ENCODE data around the gene CACNB3. TPM values are rescaled to one million over a fixed set of nuclear protein-coding genes. Genes with fewer than 3 reads are reported as not detected.
A peak's percentile ranks its signal among the peaks of the same experiment; 100 is the strongest.

The CACNB3 gene
- total RNA-seq, 1 donor from 2014 or later, result 40.5 TPM

- Histone ChIP-seq H3K9ac (ENCODE audit: low read length) (no peak overlapping the region), H3K79me2 (ENCODE audit: insufficient read depth, low read length) (peaks cover 17% of the 10 kb centered on the region), H3K27me3 (ENCODE audit: insufficient read depth, low read length) (no peaks in the 10 kb centered on the region), H3K4me2 (ENCODE audit: low read length) (peak overlapping the region; percentile 81), H3K4me1 (ENCODE audit: insufficient read depth, low read length) (peaks cover 38% of the 10 kb centered on the region), H4K20me1 (ENCODE audit: insufficient read depth, low read length) (peaks cover 9% of the 10 kb centered on the region), H3K27ac (ENCODE audit: low read depth, low read length) (no peak overlapping the region), H3K4me3 (ENCODE audit: insufficient read depth, low read depth, low read length) (no peak overlapping the region), H3K9me3 (ENCODE audit: insufficient read depth, low read depth, low read length) (no peaks in the 10 kb centered on the region), H2AFZ (ENCODE audit: low read depth, low read length) (no peak overlapping the region), H3K36me3 (ENCODE audit: insufficient read depth, low read length) (no peaks in the 10 kb centered on the region)
- DNase-seq (ENCODE audit: low read depth) (no peak), FAIRE-seq (no peak)
- TF ChIP-seq EZH2 (IDR thresholded peaks at IDR 0.05; ENCODE audit: insufficient read depth, low read length) (no peak), CTCF (IDR thresholded peaks at IDR 0.05; ENCODE audit: insufficient read depth, low read depth, low read length) (no peak)
- Mint-ChIP-seq H3K4me1 (ENCODE audit: low read depth, unreplicated experiment) (peaks cover 25% of the 10 kb centered on the region), H3K4me3 (ENCODE audit: unreplicated experiment) (peak overlapping the region; percentile 73), H3K36me3 (ENCODE audit: low read depth, unreplicated experiment) (no peaks in the 10 kb centered on the region), H3K27me3 (ENCODE audit: low read depth, unreplicated experiment) (peaks cover 5% of the 10 kb centered on the region), H3K9me3 (ENCODE audit: unreplicated experiment) (no peaks in the 10 kb centered on the region), H3K27ac (ENCODE audit: unreplicated experiment) (peak overlapping the region; percentile 34)
Measured at GRCh38 chr12:48812389-48812788, 5.9 kb upstream of the CACNB3 start.

- DNase-seq (ENCODE audit: low read depth) (peak; percentile 53), FAIRE-seq (no peak)
- H3K9me3 Mint-ChIP-seq (ENCODE audit: unreplicated experiment), result no peaks in the 10 kb centered on the region
- no peak for TF ChIP-seq CTCF (IDR thresholded peaks at IDR 0.05; ENCODE audit: insufficient read depth, low read depth, low read length)
- no peak for TF ChIP-seq EZH2 (IDR thresholded peaks at IDR 0.05; ENCODE audit: insufficient read depth, low read length)
- no peaks in the 10 kb centered on the region for H3K27me3 ChIP-seq (ENCODE audit: insufficient read depth, low read length)
- H3K79me2 ChIP-seq (ENCODE audit: insufficient read depth, low read length), result peaks cover 21% of the 10 kb centered on the region
- H3K4me2 ChIP-seq (ENCODE audit: low read length), result peak overlapping the region; percentile 100
- H3K9ac ChIP-seq (ENCODE audit: low read length), result peak overlapping the region; percentile 91
- no peaks in the 10 kb centered on the region for H3K36me3 ChIP-seq (ENCODE audit: insufficient read depth, low read length)
- no peaks in the 10 kb centered on the region for H3K9me3 ChIP-seq (ENCODE audit: insufficient read depth, low read depth, low read length)
- H2AFZ ChIP-seq (ENCODE audit: low read depth, low read length), result peak overlapping the region; percentile 96
- peak overlapping the region; percentile 83 for H3K4me3 ChIP-seq (ENCODE audit: insufficient read depth, low read depth, low read length)
- H3K27ac Mint-ChIP-seq (ENCODE audit: unreplicated experiment), result peak overlapping the region; percentile 75
- H3K4me3 Mint-ChIP-seq (ENCODE audit: unreplicated experiment), result peak overlapping the region; percentile 95
- H3K36me3 Mint-ChIP-seq (ENCODE audit: low read depth, unreplicated experiment), result no peaks in the 10 kb centered on the region
- H3K4me1 Mint-ChIP-seq (ENCODE audit: low read depth, unreplicated experiment), result peaks cover 27% of the 10 kb centered on the region
- H4K20me1 ChIP-seq (ENCODE audit: insufficient read depth, low read length), result peaks cover 9% of the 10 kb centered on the region
- H3K27me3 Mint-ChIP-seq (ENCODE audit: low read depth, unreplicated experiment), result peaks cover 5% of the 10 kb centered on the region
- peak overlapping the region; percentile 48 for H3K27ac ChIP-seq (ENCODE audit: low read depth, low read length)
- H3K4me1 ChIP-seq (ENCODE audit: insufficient read depth, low read length), result peaks cover 45% of the 10 kb centered on the region
Measured at GRCh38 chr12:48813465-48814261, 4.6 kb upstream of the CACNB3 start.

Data from astrocyte (in vitro differentiated cells and primary cell).